Panc1 (cell line): ENCODE data around the gene TKT.

Source experiments
- POLR2AphosphoS5 ChIP-seq: IDR thresholded peaks from 2 replicates; pipeline ENCODE4 v1.6.1; 2012; ENCODE audit warnings: mild to moderate bottlenecking, low read depth, low read length, moderate library complexity
- TCF7L2 ChIP-seq: IDR thresholded peaks from 2 replicates; pipeline ENCODE4 v1.6.1; 2011; ENCODE audit warnings: mild to moderate bottlenecking, low read depth, low read length, inconsistent platforms
- TF ChIP-seq, protein P1 (sequence below): fragments of 450-650 bp; IDR thresholded peaks from 2 replicates; pipeline ENCODE4 v1.5.1; 2017; ENCODE audit warnings: mild to moderate bottlenecking
- TF ChIP-seq, protein P2 (sequence below), 2 experiments: IDR thresholded peaks; 2 replicates each; pipeline ENCODE4 v1.6.1; 2011 to 2012; ENCODE audit warnings: low read depth in 2 of 2, control low read depth in 1 of 2, low read length in 1 of 2, mild to moderate bottlenecking in 1 of 2, moderate library complexity in 1 of 2; ENCODE audit not compliant: insufficient read depth in 1 of 2

DNA sequence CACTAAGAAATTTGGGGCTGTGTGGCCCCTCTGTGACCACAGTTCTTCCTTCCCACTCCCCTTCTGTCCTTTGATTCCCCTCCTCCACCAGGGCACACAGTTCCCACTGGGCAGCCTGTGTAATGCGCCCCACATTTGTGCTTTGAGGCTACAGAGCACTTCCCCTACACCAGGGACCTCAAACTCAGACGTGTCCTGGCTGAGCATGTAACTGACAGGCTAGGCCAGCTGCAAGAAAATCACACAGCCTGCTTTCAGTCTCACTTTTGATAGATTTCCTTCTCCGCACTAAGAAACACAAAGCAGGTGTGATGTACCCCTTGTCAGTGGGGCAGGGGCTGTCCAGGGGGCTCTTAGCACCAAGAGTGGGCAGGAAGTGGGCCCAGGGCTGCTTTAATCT is 65.2 kb downstream of the TKT start:
- TF ChIP-seq, protein P1, sequence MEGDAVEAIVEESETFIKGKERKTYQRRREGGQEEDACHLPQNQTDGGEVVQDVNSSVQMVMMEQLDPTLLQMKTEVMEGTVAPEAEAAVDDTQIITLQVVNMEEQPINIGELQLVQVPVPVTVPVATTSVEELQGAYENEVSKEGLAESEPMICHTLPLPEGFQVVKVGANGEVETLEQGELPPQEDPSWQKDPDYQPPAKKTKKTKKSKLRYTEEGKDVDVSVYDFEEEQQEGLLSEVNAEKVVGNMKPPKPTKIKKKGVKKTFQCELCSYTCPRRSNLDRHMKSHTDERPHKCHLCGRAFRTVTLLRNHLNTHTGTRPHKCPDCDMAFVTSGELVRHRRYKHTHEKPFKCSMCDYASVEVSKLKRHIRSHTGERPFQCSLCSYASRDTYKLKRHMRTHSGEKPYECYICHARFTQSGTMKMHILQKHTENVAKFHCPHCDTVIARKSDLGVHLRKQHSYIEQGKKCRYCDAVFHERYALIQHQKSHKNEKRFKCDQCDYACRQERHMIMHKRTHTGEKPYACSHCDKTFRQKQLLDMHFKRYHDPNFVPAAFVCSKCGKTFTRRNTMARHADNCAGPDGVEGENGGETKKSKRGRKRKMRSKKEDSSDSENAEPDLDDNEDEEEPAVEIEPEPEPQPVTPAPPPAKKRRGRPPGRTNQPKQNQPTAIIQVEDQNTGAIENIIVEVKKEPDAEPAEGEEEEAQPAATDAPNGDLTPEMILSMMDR: no peak
- TF ChIP-seq POLR2AphosphoS5 (no peak), TCF7L2 (no peak)
- TF ChIP-seq, protein P2, sequence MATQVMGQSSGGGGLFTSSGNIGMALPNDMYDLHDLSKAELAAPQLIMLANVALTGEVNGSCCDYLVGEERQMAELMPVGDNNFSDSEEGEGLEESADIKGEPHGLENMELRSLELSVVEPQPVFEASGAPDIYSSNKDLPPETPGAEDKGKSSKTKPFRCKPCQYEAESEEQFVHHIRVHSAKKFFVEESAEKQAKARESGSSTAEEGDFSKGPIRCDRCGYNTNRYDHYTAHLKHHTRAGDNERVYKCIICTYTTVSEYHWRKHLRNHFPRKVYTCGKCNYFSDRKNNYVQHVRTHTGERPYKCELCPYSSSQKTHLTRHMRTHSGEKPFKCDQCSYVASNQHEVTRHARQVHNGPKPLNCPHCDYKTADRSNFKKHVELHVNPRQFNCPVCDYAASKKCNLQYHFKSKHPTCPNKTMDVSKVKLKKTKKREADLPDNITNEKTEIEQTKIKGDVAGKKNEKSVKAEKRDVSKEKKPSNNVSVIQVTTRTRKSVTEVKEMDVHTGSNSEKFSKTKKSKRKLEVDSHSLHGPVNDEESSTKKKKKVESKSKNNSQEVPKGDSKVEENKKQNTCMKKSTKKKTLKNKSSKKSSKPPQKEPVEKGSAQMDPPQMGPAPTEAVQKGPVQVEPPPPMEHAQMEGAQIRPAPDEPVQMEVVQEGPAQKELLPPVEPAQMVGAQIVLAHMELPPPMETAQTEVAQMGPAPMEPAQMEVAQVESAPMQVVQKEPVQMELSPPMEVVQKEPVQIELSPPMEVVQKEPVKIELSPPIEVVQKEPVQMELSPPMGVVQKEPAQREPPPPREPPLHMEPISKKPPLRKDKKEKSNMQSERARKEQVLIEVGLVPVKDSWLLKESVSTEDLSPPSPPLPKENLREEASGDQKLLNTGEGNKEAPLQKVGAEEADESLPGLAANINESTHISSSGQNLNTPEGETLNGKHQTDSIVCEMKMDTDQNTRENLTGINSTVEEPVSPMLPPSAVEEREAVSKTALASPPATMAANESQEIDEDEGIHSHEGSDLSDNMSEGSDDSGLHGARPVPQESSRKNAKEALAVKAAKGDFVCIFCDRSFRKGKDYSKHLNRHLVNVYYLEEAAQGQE (IDR thresholded peaks at IDR 0.05; ENCODE audit: insufficient read depth in 1 of 2, low read depth in 2 of 2, low read length in 1 of 2): no peak
